Esophagus muscularis mucosa (tissue), 4 donors: ENCODE results near the gene EYA2. TPM values are rescaled to one million over a fixed set of nuclear protein-coding genes. Genes with fewer than 3 reads are reported as not detected.

Experiments
- DNase-seq: peaks from one replicate; pipeline ENCODE4 v3.0.0-alpha.2; 2017; ENCODE audit errors: extremely low spot score
- H3K27ac ChIP-seq, 4 donors: fragments of 200-600 bp; sonication (generic); replicated peaks in 1 of 4; 1 replicate in 3 of 4; 2 replicates in 1 of 4; pipeline ENCODE4 v1.5.1; 2016 to 2019; ENCODE audit warnings: mild to moderate bottlenecking in 1 of 4
- H3K27me3 ChIP-seq, 4 donors: fragments of 200-600 bp; sonication (generic); one replicate each; pipeline versions ENCODE4 v1.5.1 to v1.6.0; 2016 to 2019
- H3K36me3 ChIP-seq, 4 donors: fragments of 200-600 bp; sonication (generic); one replicate each; pipeline ENCODE4 v1.5.1; 2016 to 2019
- H3K4me1 ChIP-seq, 4 donors: fragments of 200-600 bp; sonication (generic); one replicate each; pipeline ENCODE4 v1.5.1; 2016 to 2019
- H3K4me3 ChIP-seq, 4 donors: fragments of 200-600 bp; sonication (generic); 1 replicate in 2 of 4; 2 replicates in 2 of 4; pipeline ENCODE4 v1.5.1; 2016 to 2019; ENCODE audit warnings: mild to moderate bottlenecking in 4 of 4, moderate library complexity in 1 of 4
- H3K9me3 ChIP-seq, 4 donors: fragments of 200-600 bp; sonication (generic); 1 replicate in 3 of 4; 2 replicates in 1 of 4; pipeline ENCODE4 v1.5.1; 2016 to 2019
- EP300 ChIP-seq: sonication (generic); formaldehyde crosslinking; IDR thresholded peaks from one replicate; pipeline ENCODE4 v1.6.1; 2017; ENCODE audit warnings: antibody characterized with exemption
- POLR2A ChIP-seq: fragments of 450-650 bp; IDR thresholded peaks from one replicate; pipeline ENCODE4 v1.6.1; 2017; ENCODE audit warnings: antibody characterized with exemption, moderate library complexity, mild to moderate bottlenecking, low read depth
- POLR2AphosphoS5 ChIP-seq, 2 donors: sonication (generic); formaldehyde crosslinking; IDR thresholded peaks; one replicate each; pipeline ENCODE4 v1.6.1; 2017; ENCODE audit warnings: antibody characterized with exemption in 2 of 2
- WGBS: methylation state at CpG from one replicate; pipeline ENCODE4 v1.1.5; 2018; 5-methylcytosine and 5-hydroxymethylcytosine counted together
- intact Hi-C: fragments of 100-400 bp; cut with DNase I; formaldehyde crosslinking; loops from one replicate; pipeline ENCODE4 v1.15.1; 2023
- total RNA-seq, 4 donors: library from RNA; depleted of rRNA; stranded (reverse); fragments of >200 nt; gene quantifications; one replicate each; pipeline versions ENCODE4 v1.1.0 to v1.2.1, GENCODE V29; 2016
- TF ChIP-seq, protein P1 (sequence below), 3 experiments: fragments of 200-600 bp in 2 of 3; fragments of 450-650 bp in 1 of 3; sonication (generic) in 2 of 3; IDR thresholded peaks; one replicate each; pipeline ENCODE4 v1.5.1; 2017 to 2019; ENCODE audit warnings: antibody characterized with exemption in 3 of 3, mild to moderate bottlenecking in 2 of 3, moderate library complexity in 1 of 3

The EYA2 gene
- total RNA-seq, 4 donors from 2014 or later, result 1.2 to 5.9 (median 4.2) TPM

DNA sequence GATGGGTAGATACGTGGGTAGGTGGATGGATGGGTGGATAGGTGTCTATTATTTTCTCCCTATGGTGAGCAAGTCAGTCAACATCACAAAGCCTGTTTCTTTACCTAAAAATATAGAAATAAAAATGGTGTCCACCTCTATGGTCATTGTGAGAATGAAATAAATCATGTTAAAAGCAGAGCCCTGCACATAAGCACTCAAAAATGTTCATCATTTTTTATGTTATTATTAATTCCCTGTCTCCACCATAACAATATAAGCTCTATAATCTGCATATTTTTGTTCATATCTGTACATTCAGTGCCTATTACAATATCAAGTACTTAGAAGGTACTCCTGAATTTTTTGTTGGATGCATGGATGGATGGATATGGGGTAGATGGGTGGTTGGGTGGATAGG is 284.2 kb downstream of the EYA2 start:
- TF ChIP-seq, protein P1, sequence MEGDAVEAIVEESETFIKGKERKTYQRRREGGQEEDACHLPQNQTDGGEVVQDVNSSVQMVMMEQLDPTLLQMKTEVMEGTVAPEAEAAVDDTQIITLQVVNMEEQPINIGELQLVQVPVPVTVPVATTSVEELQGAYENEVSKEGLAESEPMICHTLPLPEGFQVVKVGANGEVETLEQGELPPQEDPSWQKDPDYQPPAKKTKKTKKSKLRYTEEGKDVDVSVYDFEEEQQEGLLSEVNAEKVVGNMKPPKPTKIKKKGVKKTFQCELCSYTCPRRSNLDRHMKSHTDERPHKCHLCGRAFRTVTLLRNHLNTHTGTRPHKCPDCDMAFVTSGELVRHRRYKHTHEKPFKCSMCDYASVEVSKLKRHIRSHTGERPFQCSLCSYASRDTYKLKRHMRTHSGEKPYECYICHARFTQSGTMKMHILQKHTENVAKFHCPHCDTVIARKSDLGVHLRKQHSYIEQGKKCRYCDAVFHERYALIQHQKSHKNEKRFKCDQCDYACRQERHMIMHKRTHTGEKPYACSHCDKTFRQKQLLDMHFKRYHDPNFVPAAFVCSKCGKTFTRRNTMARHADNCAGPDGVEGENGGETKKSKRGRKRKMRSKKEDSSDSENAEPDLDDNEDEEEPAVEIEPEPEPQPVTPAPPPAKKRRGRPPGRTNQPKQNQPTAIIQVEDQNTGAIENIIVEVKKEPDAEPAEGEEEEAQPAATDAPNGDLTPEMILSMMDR (IDR thresholded peaks at IDR 0.05), result no peak
- no peak for TF ChIP-seq POLR2AphosphoS5 (IDR thresholded peaks at IDR 0.05)
- no peak for TF ChIP-seq POLR2A
- no peak for TF ChIP-seq EP300
- H3K36me3 ChIP-seq, result peaks cover 0 to 11% (median 0%) of the 10 kb centered on the region in 4 donors
- H3K27me3 ChIP-seq, result no peaks in the 10 kb centered on the region
- 82% methylated on average over 1 of the region's 1 CpG for WGBS
- no peak for DNase-seq
- H3K4me1 ChIP-seq, result no peaks in the 10 kb centered on the region
- H3K4me3 ChIP-seq, result no peak overlapping the region
- intact Hi-C loops, result no loop called here
- H3K27ac ChIP-seq, result no peak overlapping the region
- H3K9me3 ChIP-seq, result no peaks in the 10 kb centered on the region

DNA sequence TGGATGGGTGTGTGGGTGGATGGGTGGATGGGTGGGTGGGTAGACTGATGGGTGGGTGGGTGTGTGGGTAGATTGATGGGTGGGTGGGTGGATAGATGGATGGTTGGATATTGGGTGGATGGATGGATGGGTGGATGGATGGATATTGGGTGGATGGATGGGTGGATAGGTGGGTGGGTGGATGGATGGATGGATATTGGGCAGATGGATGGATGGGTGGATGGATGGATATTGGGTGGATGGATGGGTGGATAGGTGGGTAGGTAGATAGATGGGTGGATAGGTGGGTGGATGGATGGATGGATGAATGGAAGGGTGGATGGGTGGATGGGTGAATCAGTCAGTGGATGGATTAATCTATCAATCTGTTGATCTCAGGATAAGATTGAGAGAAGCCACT is 284.6 kb downstream of the EYA2 start:
- no peak overlapping the region for H3K27ac ChIP-seq
- intact Hi-C loops, result no loop called here
- H3K9me3 ChIP-seq, result no peaks in the 10 kb centered on the region
- no peak overlapping the region for H3K4me3 ChIP-seq
- peaks cover 0 to 13% (median 0%) of the 10 kb centered on the region in 4 donors for H3K36me3 ChIP-seq
- H3K4me1 ChIP-seq, result no peaks in the 10 kb centered on the region
- TF ChIP-seq POLR2AphosphoS5 (IDR thresholded peaks at IDR 0.05) (no peak), EP300 (no peak), POLR2A (no peak)
- TF ChIP-seq, protein P1 (IDR thresholded peaks at IDR 0.05), result no peak
- no peak for DNase-seq
- H3K27me3 ChIP-seq, result no peaks in the 10 kb centered on the region

DNA sequence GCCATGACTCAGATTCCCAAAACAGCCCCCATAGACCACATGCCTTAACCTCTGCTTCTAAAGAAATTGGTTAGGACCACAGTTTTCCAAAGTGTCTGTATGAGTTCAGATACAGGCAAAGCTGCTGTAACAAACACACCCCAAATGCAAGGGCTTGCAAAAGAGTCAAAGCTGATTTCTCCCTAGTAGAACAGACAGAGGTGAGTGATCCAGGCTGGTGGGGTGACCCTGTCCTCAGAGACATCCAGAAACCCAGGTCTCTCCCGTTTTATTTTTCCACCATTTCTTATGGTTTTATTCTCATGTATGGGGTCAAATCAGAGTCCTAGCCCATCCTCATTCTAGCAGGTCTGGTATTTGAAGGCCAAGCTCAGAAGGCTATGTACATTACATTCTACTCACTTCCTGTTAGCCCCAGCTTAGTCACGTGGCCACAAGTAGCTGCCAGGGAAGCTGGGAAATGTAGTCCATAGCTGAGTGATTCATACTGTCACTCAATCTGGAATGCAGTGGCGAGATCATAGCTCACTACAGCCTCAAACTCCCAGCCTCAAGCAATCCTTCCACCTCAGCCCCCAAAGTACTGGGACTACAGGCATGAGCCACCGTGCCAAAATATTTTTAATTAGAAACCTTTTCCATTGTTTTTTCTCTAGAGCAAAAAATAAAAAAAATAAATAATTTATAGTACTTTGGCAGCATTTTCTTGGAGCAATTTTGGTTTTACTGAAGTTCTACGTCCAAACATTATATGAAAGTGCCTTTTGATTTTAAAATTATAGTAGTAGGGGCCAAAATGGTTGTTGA is 286.6 kb downstream of the EYA2 start:
- WGBS, result 77% methylated on average over 5 of the region's 5 CpGs
- Histone ChIP-seq H3K27me3 (no peaks in the 10 kb centered on the region), H3K9me3 (no peaks in the 10 kb centered on the region), H3K27ac (no peak overlapping the region), H3K4me3 (no peak overlapping the region), H3K4me1 (no peaks in the 10 kb centered on the region), H3K36me3 (peaks cover 0 to 13% (median 0%) of the 10 kb centered on the region in 4 donors)
- no peak for DNase-seq
- TF ChIP-seq POLR2AphosphoS5 (IDR thresholded peaks at IDR 0.05) (no peak), POLR2A (no peak), EP300 (no peak)
- TF ChIP-seq, protein P1 (IDR thresholded peaks at IDR 0.05), result no peak
- intact Hi-C loops, result no loop called here

DNA sequence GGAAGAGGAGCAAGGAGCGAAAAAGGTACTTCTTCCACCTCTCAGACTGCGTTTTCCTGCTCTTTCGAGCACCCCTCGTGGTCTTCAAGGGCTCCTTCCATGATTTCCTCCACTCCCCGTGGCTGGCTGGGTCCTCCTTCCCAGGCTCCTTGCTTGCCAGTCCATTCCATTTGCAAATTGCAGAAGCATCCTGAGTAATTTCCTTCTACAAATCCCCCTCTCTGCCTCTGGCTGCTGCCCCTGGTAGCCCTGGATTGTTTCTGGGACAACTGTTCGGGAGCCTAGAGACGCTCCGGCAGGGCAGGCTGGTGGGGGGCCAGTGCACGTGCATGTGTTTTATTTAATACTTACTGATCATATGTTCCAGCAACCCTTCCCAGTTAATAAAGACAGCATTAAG is 288.7 kb downstream of the EYA2 start:
- Histone ChIP-seq H3K4me3 (no peak overlapping the region), H3K27ac (no peak overlapping the region), H3K9me3 (no peaks in the 10 kb centered on the region), H3K36me3 (peaks cover 0 to 18% (median 0%) of the 10 kb centered on the region in 4 donors), H3K4me1 (no peaks in the 10 kb centered on the region), H3K27me3 (no peaks in the 10 kb centered on the region)
- DNase-seq, result no peak
- intact Hi-C loops, result no loop called here
- 74% methylated on average over 9 of the region's 9 CpGs for WGBS
- TF ChIP-seq, protein P1 (IDR thresholded peaks at IDR 0.05), result no peak
- TF ChIP-seq POLR2A (no peak), EP300 (no peak), POLR2AphosphoS5 (IDR thresholded peaks at IDR 0.05) (no peak)
